Thymus (tissue), 11 donors: Measurements from ENCODE around the gene C11orf98. TPM values are rescaled to one million over a fixed set of nuclear protein-coding genes. Genes with fewer than 3 reads are reported as not detected.
A peak's percentile ranks its signal among the peaks of the same experiment; 100 is the strongest.
"Not testable (repeated sequence)": the region's sequence is repeated elsewhere in the genome, so short reads cannot be mapped to it uniquely, and the experiment has no call there.

Source experiments
- DNase-seq, 9 donors: peaks; one replicate each; pipeline ENCODE4 v3.0.0-alpha.2; 2013; ENCODE audit warnings: low spot score in 9 of 9, low read depth in 6 of 9, missing footprints in 1 of 9
- H3K27ac ChIP-seq, 2 donors: one replicate each; pipeline ENCODE4 v1.5.1; 2013; ENCODE audit warnings: control low read depth in 1 of 2, low read depth in 1 of 2, low read length in 1 of 2, mild to moderate bottlenecking in 1 of 2, moderate library complexity in 1 of 2
- H3K27me3 ChIP-seq, 2 donors: one replicate each; pipeline ENCODE4 v1.5.1; 2013; ENCODE audit warnings: low read length in 1 of 2; ENCODE audit not compliant: control insufficient read depth in 2 of 2, insufficient read depth in 1 of 2
- H3K36me3 ChIP-seq, 2 donors: one replicate each; pipeline ENCODE4 v1.5.1; 2013; ENCODE audit warnings: low read length in 1 of 2, mild to moderate bottlenecking in 1 of 2, moderate library complexity in 1 of 2; ENCODE audit not compliant: control insufficient read depth in 2 of 2, insufficient read depth in 2 of 2
- H3K4me1 ChIP-seq, 2 donors: one replicate each; pipeline ENCODE4 v1.5.1; 2013; ENCODE audit warnings: low read length in 2 of 2; ENCODE audit not compliant: control insufficient read depth in 2 of 2, insufficient read depth in 2 of 2
- H3K4me3 ChIP-seq, 2 donors: one replicate each; pipeline ENCODE4 v1.5.1; 2013; ENCODE audit warnings: low read length in 2 of 2, control low read depth in 1 of 2, mild to moderate bottlenecking in 1 of 2
- H3K9me3 ChIP-seq, 2 donors: one replicate each; pipeline ENCODE4 v1.5.1; 2013; ENCODE audit warnings: low read length in 1 of 2, mild to moderate bottlenecking in 1 of 2; ENCODE audit not compliant: control insufficient read depth in 2 of 2, insufficient read depth in 1 of 2
- WGBS: extraction: QIAGEN DNeasy Blood & Tissue Kit; methylation state at CpG from one replicate; pipeline ENCODE4 v1.1.7; 2013; 5-methylcytosine and 5-hydroxymethylcytosine counted together
- polyA plus RNA-seq: library from polyadenylated mRNA; stranded (reverse); fragments of 200-250 nt; gene quantifications from one replicate; pipeline ENCODE4 v1.2.3, GENCODE V29; 2013
- total RNA-seq: library from RNA; stranded (reverse); fragments of 120-200 nt; gene quantifications from one replicate; pipeline ENCODE4 v1.2.4, GENCODE V29; 2013
- donor health status: healthy.

C11orf98 gene
- total and polyA plus RNA-seq, 2 donors: 111 to 152 TPM

DNA sequence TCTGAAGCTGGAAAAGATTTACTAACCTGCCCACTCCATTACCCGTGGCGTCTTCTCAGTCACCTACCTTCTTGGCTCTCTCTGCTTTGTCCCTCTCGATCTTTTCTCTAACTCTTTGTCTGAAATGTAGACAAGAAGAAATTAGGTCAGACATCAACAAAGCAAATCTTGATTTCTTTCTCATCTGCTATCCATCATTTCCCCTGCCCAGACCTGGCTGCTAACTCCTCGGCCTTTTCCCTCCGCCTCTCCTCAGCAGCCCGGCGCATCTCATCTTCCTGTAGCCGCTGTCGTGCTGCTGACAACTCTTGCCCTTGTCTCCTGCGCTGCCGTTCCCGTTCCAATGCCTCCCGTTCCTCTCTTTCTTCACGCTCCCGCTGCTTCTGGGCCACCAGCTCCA lies 12.7 kb upstream of the C11orf98 start:
- WGBS: 96% methylated on average over 15 of the region's 15 CpGs
- H3K27me3 ChIP-seq: no peaks in the 10 kb centered on the region
- H3K9me3 ChIP-seq: no peaks in the 10 kb centered on the region
- peak overlapping the region in 1 of 2 donors; percentile 26 for H3K27ac ChIP-seq
- peak overlapping the region; percentile 56 to 99 for H3K4me3 ChIP-seq
- DNase-seq: no peak
- peaks cover 19 to 41% of the 10 kb centered on the region in 2 donors for H3K36me3 ChIP-seq
- peaks cover 8 to 30% of the 10 kb centered on the region in 2 donors for H3K4me1 ChIP-seq

DNA sequence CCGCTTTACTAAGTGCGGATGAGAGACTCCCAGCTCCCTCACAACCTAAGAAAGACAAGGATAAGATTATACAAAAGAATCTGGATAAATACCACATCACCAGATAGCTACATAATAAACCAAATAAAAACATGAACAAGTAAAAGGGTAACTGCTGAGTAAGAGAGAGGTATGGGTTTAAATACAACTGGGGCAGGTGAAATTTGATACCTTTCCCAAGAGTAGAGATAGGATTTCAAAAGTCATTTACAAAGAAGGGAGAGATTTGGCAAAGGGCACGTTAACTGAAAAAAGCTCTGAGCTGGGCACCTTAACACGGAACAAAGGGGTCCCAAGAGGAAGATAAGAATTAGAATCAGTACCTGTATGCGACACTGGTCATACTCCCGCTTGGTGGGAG lies 12.1 kb upstream of the C11orf98 start:
- H3K4me1 ChIP-seq: peaks cover 13 to 35% of the 10 kb centered on the region in 2 donors
- DNase-seq: no peak

DNA sequence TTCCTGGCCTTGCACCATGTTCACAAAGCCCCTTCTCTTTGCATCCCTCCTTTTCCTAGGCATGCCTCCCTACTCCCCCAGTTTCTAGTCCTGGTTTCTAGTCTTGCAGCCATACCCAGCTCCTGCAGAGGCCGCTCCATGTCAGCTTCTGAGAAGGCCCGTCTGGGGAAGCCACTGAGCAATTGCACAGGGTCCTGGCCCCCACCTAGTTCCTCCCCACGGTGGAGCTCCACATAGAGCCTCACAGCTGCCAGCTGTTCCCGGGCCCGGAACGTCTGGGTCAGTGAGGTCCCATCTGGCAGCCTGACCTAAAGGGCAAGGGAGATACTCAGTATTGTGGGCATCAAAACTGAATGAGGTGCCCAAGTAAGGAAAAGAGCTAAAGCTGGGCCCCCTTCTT lies 11.7 kb upstream of the C11orf98 start:
- H3K4me3 ChIP-seq: no peak overlapping the region
- WGBS: 85% methylated on average over 6 of the region's 6 CpGs
- peaks cover 19 to 41% of the 10 kb centered on the region in 2 donors for H3K36me3 ChIP-seq
- H3K27me3 ChIP-seq: no peaks in the 10 kb centered on the region
- H3K4me1 ChIP-seq: peaks cover 14 to 37% of the 10 kb centered on the region in 2 donors
- no peak overlapping the region for H3K27ac ChIP-seq
- no peak for DNase-seq
- H3K9me3 ChIP-seq: peaks cover 0 to 4% of the 10 kb centered on the region in 2 donors

More for the DNA sequence above, 12.1 kb upstream of the C11orf98 start:
- no peak overlapping the region for H3K4me3 ChIP-seq
- H3K36me3 ChIP-seq: peaks cover 19 to 41% of the 10 kb centered on the region in 2 donors
- peaks cover 0 to 1% of the 10 kb centered on the region in 2 donors for H3K9me3 ChIP-seq
- 95% methylated on average over 6 of the region's 6 CpGs for WGBS
- H3K27ac ChIP-seq: no peak overlapping the region
- H3K27me3 ChIP-seq: no peaks in the 10 kb centered on the region

GRCh38 chr11:62675415-62675814 lies 10.4 kb upstream of the C11orf98 start:
- not testable (repeated sequence) for H3K27ac ChIP-seq, H3K4me3 ChIP-seq, H3K9me3 ChIP-seq, H3K27me3 ChIP-seq, DNase-seq
- peaks cover 19 to 41% of the 10 kb centered on the region in 2 donors for H3K36me3 ChIP-seq
- peaks cover 16 to 42% of the 10 kb centered on the region in 2 donors for H3K4me1 ChIP-seq
- 97% methylated on average over 10 of the region's 10 CpGs for WGBS

- 98% methylated on average over 2 of the region's 2 CpGs for WGBS
- H3K36me3 ChIP-seq: peaks cover 19 to 41% of the 10 kb centered on the region in 2 donors
- DNase-seq: no peak
- peaks cover 0 to 4% of the 10 kb centered on the region in 2 donors for H3K9me3 ChIP-seq
- H3K4me3 ChIP-seq: no peak overlapping the region
- no peaks in the 10 kb centered on the region for H3K27me3 ChIP-seq
- H3K4me1 ChIP-seq: peaks cover 15 to 38% of the 10 kb centered on the region in 2 donors
- no peak overlapping the region for H3K27ac ChIP-seq
Measured at GRCh38 chr11:62673196-62673525, 8.2 kb upstream of the C11orf98 start.

GRCh38 chr11:62671608-62672389 lies 6.8 kb upstream of the C11orf98 start, which contains the start of the genes LBHD1 and UQCC3:
Gene LBHD1, minus strand, starts transcription at chr11:62672267. Its CDS starts 2,236 bp downstream, at chr11:62670031.
Gene UQCC3, plus strand, starts transcription at chr11:62671673. Its CDS starts 73 bp downstream, at chr11:62671746.
- no peaks in the 10 kb centered on the region for H3K27me3 ChIP-seq
- DNase-seq: peak in 8 of 9 donors; percentile 43 to 89 (median 70)
- under 1% methylated on average over 59 of the region's 59 CpGs for WGBS
- H3K27ac ChIP-seq: peak within 1 kb of the TSS; percentile 94
- H3K9me3 ChIP-seq: peaks cover 0 to 6% of the 10 kb centered on the region in 2 donors
- peaks cover 14 to 43% of the 10 kb centered on the region in 2 donors for H3K36me3 ChIP-seq
- peaks cover 14 to 35% of the 10 kb centered on the region in 2 donors for H3K4me1 ChIP-seq
- peak within 1 kb of the TSS; percentile 77 to 97 for H3K4me3 ChIP-seq

GRCh38 chr11:62671236-62671607 lies 6.2 kb upstream of the C11orf98 start:
- peak in 3 of 9 donors; percentile 30 to 77 (median 38) for DNase-seq
- H3K27ac ChIP-seq: peak overlapping the region; percentile 94
- peaks cover 20 to 41% of the 10 kb centered on the region in 2 donors for H3K4me1 ChIP-seq
- peak overlapping the region; percentile 77 to 97 for H3K4me3 ChIP-seq
- under 1% methylated on average over 17 of the region's 17 CpGs for WGBS
- H3K36me3 ChIP-seq: peaks cover 14 to 43% of the 10 kb centered on the region in 2 donors
- no peaks in the 10 kb centered on the region for H3K27me3 ChIP-seq
- peaks cover 0 to 11% of the 10 kb centered on the region in 2 donors for H3K9me3 ChIP-seq

DNA sequence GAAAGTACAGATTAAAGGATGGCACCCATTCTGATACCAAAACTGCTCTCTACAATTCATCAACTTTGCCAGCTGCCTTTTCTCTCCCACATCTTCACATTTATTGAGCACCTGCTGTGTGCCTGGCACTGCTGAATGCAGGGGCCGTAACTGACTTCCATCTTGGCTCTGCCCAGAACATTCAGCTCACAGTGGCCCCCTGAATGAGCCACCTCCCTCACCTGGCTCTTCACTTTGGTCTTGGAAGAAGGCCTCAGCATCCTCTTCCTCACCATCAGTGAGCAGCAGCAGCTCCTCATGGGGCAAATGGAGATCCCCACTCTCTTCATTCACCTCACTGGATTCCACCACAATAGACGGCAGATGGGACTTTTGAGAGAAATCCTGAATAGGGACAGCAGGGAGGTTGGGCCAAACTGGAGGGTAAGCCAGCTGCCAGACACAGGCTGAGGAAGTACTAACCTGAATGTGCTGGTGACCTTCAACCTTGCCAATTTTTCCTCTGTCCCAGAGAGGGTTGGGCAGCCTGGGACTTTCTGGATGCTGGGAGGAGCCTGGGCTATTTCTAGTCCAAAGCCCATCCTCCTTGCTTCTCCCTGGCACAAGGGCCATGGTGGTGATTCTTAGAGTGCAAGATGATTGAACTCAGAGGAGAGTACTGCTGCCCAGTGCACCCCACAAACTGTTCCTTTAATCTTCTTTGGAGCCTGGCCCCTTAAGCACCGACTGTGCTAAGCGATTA lies 4.6 kb upstream of the C11orf98 start:
- H3K9me3 ChIP-seq: peaks cover 0 to 15% of the 10 kb centered on the region in 2 donors
- H3K4me3 ChIP-seq: no peak overlapping the region
- no peaks in the 10 kb centered on the region for H3K27me3 ChIP-seq
- no peak for DNase-seq
- WGBS: 96% methylated on average over 4 of the region's 4 CpGs
- H3K36me3 ChIP-seq: peaks cover 14 to 32% of the 10 kb centered on the region in 2 donors
- H3K4me1 ChIP-seq: peaks cover 25 to 47% of the 10 kb centered on the region in 2 donors
- H3K27ac ChIP-seq: no peak overlapping the region

- Histone ChIP-seq H3K27ac (peak overlapping the region in 1 of 2 donors; percentile 43), H3K36me3 (peaks cover 22 to 26% of the 10 kb centered on the region in 2 donors), H3K4me1 (peaks cover 24 to 43% of the 10 kb centered on the region in 2 donors), H3K4me3 (no peak overlapping the region), H3K9me3 (peaks cover 0 to 15% of the 10 kb centered on the region in 2 donors), H3K27me3 (no peaks in the 10 kb centered on the region)
- 96% methylated on average over 2 of the region's 2 CpGs for WGBS
- no peak for DNase-seq
Measured at GRCh38 chr11:62667460-62667859, 2.5 kb upstream of the C11orf98 start.
